ENCODE results near the gene GMEB2.

GRCh38 chr20:63579017-63579694, 47.7 kb downstream of the GMEB2 start:
- TF ChIP-seq EZH2 (IDR thresholded peaks at IDR 0.05) (no peak), POLR2AphosphoS5 (IDR thresholded peaks at IDR 0.05; ENCODE audit: borderline replicate concordance, low read depth, low read length) (no peak), FOXP2 (optimal IDR thresholded peaks at IDR 0.05; ENCODE audit: control extremely low read depth, extremely low read length, insufficient read depth) (no peak)

Data from SK-N-MC (cell line).